GM23338 (cell line): ENCODE data around the gene EEF2. TPM values are rescaled to one million over a fixed set of nuclear protein-coding genes. Genes with fewer than 3 reads are reported as not detected.

Experiments
- ATAC-seq: fragments of 200-7000 bp; cut with Tn5 transposase; 3 replicates; pipeline ENCODE4 v1.9.1; 2020
- DNase-seq: peaks from one replicate; pipeline ENCODE4 v3.0.0-alpha.2; 2015; ENCODE audit warnings: low spot score
- H2AFZ ChIP-seq: fragments of 200-600 bp; sonication (generic); 2 replicates; pipeline ENCODE4 v1.8.0; 2016; ENCODE audit warnings: antibody characterized with exemption, mild to moderate bottlenecking, moderate library complexity
- H3F3A ChIP-seq: fragments of 200-600 bp; sonication (generic); replicated peaks from 2 replicates; pipeline ENCODE4 v1.8.0; 2017; ENCODE audit warnings: antibody characterized with exemption, mixed run types, low read depth
- H3K27ac ChIP-seq: fragments of 200-600 bp; sonication (generic); 2 replicates; pipeline ENCODE4 v1.6.1; 2016; ENCODE audit warnings: low read depth
- H3K27me3 ChIP-seq: fragments of 200-600 bp; sonication (generic); 2 replicates; pipeline ENCODE4 v1.8.0; 2016; ENCODE audit warnings: mild to moderate bottlenecking, mixed run types, moderate library complexity; ENCODE audit not compliant: insufficient read depth
- H3K36me3 ChIP-seq: fragments of 200-600 bp; sonication (generic); 2 replicates; pipeline ENCODE4 v1.8.0; 2016; ENCODE audit warnings: mild to moderate bottlenecking; ENCODE audit not compliant: insufficient read depth
- H3K4me1 ChIP-seq: fragments of 200-600 bp; sonication (generic); 2 replicates; pipeline ENCODE4 v1.8.0; 2016; ENCODE audit warnings: mild to moderate bottlenecking, moderate library complexity; ENCODE audit not compliant: insufficient read depth
- H3K4me2 ChIP-seq: fragments of 200-600 bp; sonication (generic); 2 replicates; pipeline ENCODE4 v1.7.1; 2017; ENCODE audit warnings: mixed run types
- H3K4me3 ChIP-seq: fragments of 200-600 bp; sonication (generic); 2 replicates; pipeline ENCODE4 v1.6.1; 2016; ENCODE audit warnings: mixed run types
- H3K79me2 ChIP-seq: fragments of 200-600 bp; sonication (generic); replicated peaks from 2 replicates; pipeline ENCODE4 v1.8.0; 2017; ENCODE audit warnings: mild to moderate bottlenecking; ENCODE audit not compliant: insufficient read depth
- H3K9me2 ChIP-seq: fragments of 200-600 bp; sonication (generic); 2 replicates; pipeline ENCODE4 v1.8.0; 2017; ENCODE audit not compliant: insufficient read depth
- H4K20me1 ChIP-seq: fragments of 200-600 bp; sonication (generic); replicated peaks from 2 replicates; pipeline ENCODE4 v1.8.0; 2017; ENCODE audit warnings: mild to moderate bottlenecking; ENCODE audit not compliant: insufficient read depth
- H3K27ac Mint-ChIP-seq: 2 replicates; pipeline ENCODE4 v1.8.0; 2020; ENCODE audit warnings: inconsistent platforms, mild to moderate bottlenecking, moderate library complexity, mixed read lengths
- H3K27me3 Mint-ChIP-seq: 3 replicates; pipeline ENCODE4 v1.8.0; 2022; ENCODE audit warnings: low read depth, mild to moderate bottlenecking, moderate library complexity, mixed read lengths, inconsistent platforms; ENCODE audit not compliant: insufficient read depth, poor library complexity
- H3K36me3 Mint-ChIP-seq: 3 replicates; pipeline ENCODE4 v1.8.0; 2021; ENCODE audit warnings: low read depth, mild to moderate bottlenecking, inconsistent platforms, moderate library complexity, mixed read lengths
- H3K4me1 Mint-ChIP-seq: 3 replicates; pipeline ENCODE4 v1.8.0; 2020; ENCODE audit warnings: mild to moderate bottlenecking, inconsistent platforms, mixed read lengths
- H3K4me3 Mint-ChIP-seq: 3 replicates; pipeline ENCODE4 v1.8.0; 2021; ENCODE audit warnings: moderate library complexity, mild to moderate bottlenecking, inconsistent platforms, mixed read lengths
- H3K9me3 Mint-ChIP-seq: 3 replicates; pipeline ENCODE4 v1.8.0; 2020; ENCODE audit warnings: moderate library complexity, mild to moderate bottlenecking, inconsistent platforms, mixed read lengths
- CREB1 ChIP-seq: fragments of 250-450 bp; sonication (Bioruptor Pico); IDR thresholded peaks from 2 replicates; pipeline ENCODE4 v1.5.0; 2020; ENCODE audit warnings: low read depth, mild to moderate bottlenecking, moderate library complexity
- EZH2phosphoT487 ChIP-seq: fragments of 200-600 bp; sonication (generic); IDR thresholded peaks from one replicate; pipeline ENCODE4 v1.8.1; 2018; ENCODE audit warnings: antibody characterized with exemption; ENCODE audit not compliant: unreplicated experiment
- JUNB ChIP-seq: IDR thresholded peaks from one replicate; pipeline ENCODE4 v1.6.1; 2016; ENCODE audit warnings: antibody characterized with exemption; ENCODE audit not compliant: unreplicated experiment
- NANOG ChIP-seq: IDR thresholded peaks from 2 replicates; pipeline ENCODE4 v1.6.1; 2016; ENCODE audit warnings: antibody characterized with exemption, borderline replicate concordance
- POLR2AphosphoS5 ChIP-seq: IDR thresholded peaks from 2 replicates; pipeline ENCODE4 v1.6.1; 2016; ENCODE audit warnings: antibody characterized with exemption, low read depth
- STAT1 ChIP-seq: IDR thresholded peaks from one replicate; pipeline ENCODE4 v1.6.1; 2016; ENCODE audit warnings: antibody characterized with exemption; ENCODE audit not compliant: unreplicated experiment
- ZNF114 ChIP-seq: fragments of 250-450 bp; sonication (Bioruptor Pico); IDR thresholded peaks from 2 replicates; pipeline ENCODE4 v1.5.0; 2020; ENCODE audit warnings: mild to moderate bottlenecking, moderate library complexity
- ZNF331 ChIP-seq: fragments of 250-450 bp; sonication (Bioruptor Pico); IDR thresholded peaks from 2 replicates; pipeline ENCODE4 v1.5.0; 2020; ENCODE audit warnings: low read depth, mild to moderate bottlenecking, moderate library complexity
- polyA plus RNA-seq: library from polyadenylated mRNA; unstranded; fragments of >200 nt; fragmentation: Nextera tagmentation; extraction: Ambion mirVana; gene quantifications from 2 replicates; pipeline ENCODE4 v1.2.1, GENCODE V29; 2016
- total RNA-seq: library from RNA; depleted of rRNA; stranded (reverse); fragments of >200 nt; shearing (Covaris generic); gene quantifications from 2 replicates; pipeline ENCODE4 v1.2.3, GENCODE V29; 2014
- TF ChIP-seq, protein P1 (sequence below), 2 experiments: fragments of 200-600 bp in 1 of 2; sonication (generic) in 1 of 2; conservative IDR thresholded peaks; 2 replicates each; pipeline versions ENCODE4 v1.5.1 to v1.6.1; 2016 to 2017; ENCODE audit warnings: antibody characterized with exemption in 2 of 2, low read depth in 2 of 2, mild to moderate bottlenecking in 2 of 2, moderate library complexity in 1 of 2
- TF ChIP-seq, protein P2 (sequence below): fragments of 250-450 bp; sonication (Bioruptor Pico); IDR thresholded peaks from 2 replicates; pipeline ENCODE4 v1.5.0; 2020; ENCODE audit warnings: mild to moderate bottlenecking, moderate library complexity
- TF ChIP-seq, protein P3 (sequence below): IDR thresholded peaks from 2 replicates; pipeline ENCODE4 v1.6.1; 2016; ENCODE audit warnings: antibody characterized with exemption
- TF ChIP-seq, protein P4 (sequence below): IDR thresholded peaks from one replicate; pipeline ENCODE4 v1.6.1; 2018; ENCODE audit warnings: antibody characterized with exemption; ENCODE audit not compliant: unreplicated experiment

EEF2 gene
- total and polyA plus RNA-seq, 2 experiments from 2014 or later: 772 to 2,987 TPM

DNA sequence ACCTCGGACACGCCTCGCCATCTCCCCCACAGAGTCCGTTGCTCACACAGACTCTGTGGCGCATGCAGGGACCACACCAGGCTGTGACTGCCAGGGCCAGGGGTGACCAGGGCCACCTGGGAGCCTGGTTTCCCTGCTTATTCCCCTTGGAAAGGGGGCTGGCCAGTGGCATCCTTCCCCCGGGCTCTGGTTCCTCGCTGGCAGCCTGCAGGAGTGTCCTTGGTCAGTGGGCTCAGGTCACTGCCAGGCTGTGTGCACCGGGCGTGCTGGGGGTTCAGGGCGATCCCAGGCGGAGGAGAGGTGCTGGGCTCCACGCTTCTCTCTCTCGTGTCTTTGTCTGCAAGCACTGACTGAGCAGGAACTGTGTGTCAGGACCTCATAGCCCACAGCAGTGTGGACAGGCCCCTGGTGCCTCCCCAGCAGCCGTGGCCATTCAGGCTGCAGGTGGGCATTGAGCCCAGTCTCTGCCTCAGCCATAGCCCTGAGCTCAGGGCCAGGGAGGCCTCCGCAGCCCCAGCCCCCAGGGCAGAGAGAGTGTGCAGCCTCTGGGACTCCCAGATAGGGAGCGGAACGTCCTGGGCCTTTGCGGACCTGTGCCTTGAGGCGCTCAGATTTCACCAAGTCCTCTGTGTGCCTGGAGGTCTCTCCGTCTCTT lies 28.8 kb upstream of the EEF2 start:
- Mint-ChIP-seq H3K9me3 (no peaks in the 10 kb centered on the region), H3K27ac (no peak overlapping the region), H3K4me1 (peaks cover 11% of the 10 kb centered on the region), H3K36me3 (peaks cover 9% of the 10 kb centered on the region), H3K4me3 (no peak overlapping the region), H3K27me3 (peaks cover 7% of the 10 kb centered on the region)
- Histone ChIP-seq H3K9me2 (no peaks in the 10 kb centered on the region), H3K27ac (no peak overlapping the region), H3F3A (peaks cover 1% of the 10 kb centered on the region; the same call in 1 of the 2 replicates), H3K4me3 (no peak overlapping the region), H3K4me1 (peaks cover 7% of the 10 kb centered on the region; the same call in 1 of the 2 replicates), H3K79me2 (peaks cover 59% of the 10 kb centered on the region), H3K27me3 (no peaks in the 10 kb centered on the region), H3K4me2 (no peak overlapping the region), H2AFZ (no peak overlapping the region), H3K36me3 (peaks cover 3% of the 10 kb centered on the region; the same call in 1 of the 2 replicates), H4K20me1 (peaks cover 7% of the 10 kb centered on the region)
- no peak for ATAC-seq
- TF ChIP-seq, protein P1, sequence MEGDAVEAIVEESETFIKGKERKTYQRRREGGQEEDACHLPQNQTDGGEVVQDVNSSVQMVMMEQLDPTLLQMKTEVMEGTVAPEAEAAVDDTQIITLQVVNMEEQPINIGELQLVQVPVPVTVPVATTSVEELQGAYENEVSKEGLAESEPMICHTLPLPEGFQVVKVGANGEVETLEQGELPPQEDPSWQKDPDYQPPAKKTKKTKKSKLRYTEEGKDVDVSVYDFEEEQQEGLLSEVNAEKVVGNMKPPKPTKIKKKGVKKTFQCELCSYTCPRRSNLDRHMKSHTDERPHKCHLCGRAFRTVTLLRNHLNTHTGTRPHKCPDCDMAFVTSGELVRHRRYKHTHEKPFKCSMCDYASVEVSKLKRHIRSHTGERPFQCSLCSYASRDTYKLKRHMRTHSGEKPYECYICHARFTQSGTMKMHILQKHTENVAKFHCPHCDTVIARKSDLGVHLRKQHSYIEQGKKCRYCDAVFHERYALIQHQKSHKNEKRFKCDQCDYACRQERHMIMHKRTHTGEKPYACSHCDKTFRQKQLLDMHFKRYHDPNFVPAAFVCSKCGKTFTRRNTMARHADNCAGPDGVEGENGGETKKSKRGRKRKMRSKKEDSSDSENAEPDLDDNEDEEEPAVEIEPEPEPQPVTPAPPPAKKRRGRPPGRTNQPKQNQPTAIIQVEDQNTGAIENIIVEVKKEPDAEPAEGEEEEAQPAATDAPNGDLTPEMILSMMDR (conservative IDR thresholded peaks at IDR 0.05; ENCODE audit: low read depth in 2 of 2): no peak
- TF ChIP-seq JUNB (no peak), ZNF331 (no peak), STAT1 (no peak), ZNF114 (CRISPR knock-in tag) (no peak), NANOG (no peak), EZH2phosphoT487 (no peak), CREB1 (CRISPR knock-in tag) (no peak), POLR2AphosphoS5 (no peak)
- TF ChIP-seq, protein P2, sequence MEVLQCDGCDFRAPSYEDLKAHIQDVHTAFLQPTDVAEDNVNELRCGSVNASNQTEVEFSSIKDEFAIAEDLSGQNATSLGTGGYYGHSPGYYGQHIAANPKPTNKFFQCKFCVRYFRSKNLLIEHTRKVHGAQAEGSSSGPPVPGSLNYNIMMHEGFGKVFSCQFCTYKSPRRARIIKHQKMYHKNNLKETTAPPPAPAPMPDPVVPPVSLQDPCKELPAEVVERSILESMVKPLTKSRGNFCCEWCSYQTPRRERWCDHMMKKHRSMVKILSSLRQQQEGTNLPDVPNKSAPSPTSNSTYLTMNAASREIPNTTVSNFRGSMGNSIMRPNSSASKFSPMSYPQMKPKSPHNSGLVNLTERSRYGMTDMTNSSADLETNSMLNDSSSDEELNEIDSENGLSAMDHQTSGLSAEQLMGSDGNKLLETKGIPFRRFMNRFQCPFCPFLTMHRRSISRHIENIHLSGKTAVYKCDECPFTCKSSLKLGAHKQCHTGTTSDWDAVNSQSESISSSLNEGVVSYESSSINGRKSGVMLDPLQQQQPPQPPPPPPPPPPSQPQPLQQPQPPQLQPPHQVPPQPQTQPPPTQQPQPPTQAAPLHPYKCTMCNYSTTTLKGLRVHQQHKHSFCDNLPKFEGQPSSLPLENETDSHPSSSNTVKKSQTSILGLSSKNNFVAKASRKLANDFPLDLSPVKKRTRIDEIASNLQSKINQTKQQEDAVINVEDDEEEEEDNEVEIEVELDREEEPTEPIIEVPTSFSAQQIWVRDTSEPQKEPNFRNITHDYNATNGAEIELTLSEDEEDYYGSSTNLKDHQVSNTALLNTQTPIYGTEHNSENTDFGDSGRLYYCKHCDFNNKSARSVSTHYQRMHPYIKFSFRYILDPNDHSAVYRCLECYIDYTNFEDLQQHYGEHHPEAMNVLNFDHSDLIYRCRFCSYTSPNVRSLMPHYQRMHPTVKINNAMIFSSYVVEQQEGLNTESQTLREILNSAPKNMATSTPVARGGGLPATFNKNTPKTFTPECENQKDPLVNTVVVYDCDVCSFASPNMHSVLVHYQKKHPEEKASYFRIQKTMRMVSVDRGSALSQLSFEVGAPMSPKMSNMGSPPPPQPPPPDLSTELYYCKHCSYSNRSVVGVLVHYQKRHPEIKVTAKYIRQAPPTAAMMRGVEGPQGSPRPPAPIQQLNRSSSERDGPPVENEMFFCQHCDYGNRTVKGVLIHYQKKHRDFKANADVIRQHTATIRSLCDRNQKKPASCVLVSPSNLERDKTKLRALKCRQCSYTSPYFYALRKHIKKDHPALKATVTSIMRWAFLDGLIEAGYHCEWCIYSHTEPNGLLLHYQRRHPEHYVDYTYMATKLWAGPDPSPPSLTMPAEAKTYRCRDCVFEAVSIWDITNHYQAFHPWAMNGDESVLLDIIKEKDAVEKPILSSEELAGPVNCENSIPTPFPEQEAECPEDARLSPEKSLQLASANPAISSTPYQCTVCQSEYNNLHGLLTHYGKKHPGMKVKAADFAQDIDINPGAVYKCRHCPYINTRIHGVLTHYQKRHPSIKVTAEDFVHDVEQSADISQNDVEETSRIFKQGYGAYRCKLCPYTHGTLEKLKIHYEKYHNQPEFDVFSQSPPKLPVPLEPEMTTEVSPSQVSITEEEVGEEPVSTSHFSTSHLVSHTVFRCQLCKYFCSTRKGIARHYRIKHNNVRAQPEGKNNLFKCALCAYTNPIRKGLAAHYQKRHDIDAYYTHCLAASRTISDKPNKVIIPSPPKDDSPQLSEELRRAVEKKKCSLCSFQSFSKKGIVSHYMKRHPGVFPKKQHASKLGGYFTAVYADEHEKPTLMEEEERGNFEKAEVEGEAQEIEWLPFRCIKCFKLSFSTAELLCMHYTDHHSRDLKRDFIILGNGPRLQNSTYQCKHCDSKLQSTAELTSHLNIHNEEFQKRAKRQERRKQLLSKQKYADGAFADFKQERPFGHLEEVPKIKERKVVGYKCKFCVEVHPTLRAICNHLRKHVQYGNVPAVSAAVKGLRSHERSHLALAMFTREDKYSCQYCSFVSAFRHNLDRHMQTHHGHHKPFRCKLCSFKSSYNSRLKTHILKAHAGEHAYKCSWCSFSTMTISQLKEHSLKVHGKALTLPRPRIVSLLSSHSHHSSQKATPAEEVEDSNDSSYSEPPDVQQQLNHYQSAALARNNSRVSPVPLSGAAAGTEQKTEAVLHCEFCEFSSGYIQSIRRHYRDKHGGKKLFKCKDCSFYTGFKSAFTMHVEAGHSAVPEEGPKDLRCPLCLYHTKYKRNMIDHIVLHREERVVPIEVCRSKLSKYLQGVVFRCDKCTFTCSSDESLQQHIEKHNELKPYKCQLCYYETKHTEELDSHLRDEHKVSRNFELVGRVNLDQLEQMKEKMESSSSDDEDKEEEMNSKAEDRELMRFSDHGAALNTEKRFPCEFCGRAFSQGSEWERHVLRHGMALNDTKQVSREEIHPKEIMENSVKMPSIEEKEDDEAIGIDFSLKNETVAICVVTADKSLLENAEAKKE (CRISPR knock-in tag): no peak
- TF ChIP-seq, protein P3, sequence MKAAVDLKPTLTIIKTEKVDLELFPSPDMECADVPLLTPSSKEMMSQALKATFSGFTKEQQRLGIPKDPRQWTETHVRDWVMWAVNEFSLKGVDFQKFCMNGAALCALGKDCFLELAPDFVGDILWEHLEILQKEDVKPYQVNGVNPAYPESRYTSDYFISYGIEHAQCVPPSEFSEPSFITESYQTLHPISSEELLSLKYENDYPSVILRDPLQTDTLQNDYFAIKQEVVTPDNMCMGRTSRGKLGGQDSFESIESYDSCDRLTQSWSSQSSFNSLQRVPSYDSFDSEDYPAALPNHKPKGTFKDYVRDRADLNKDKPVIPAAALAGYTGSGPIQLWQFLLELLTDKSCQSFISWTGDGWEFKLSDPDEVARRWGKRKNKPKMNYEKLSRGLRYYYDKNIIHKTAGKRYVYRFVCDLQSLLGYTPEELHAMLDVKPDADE: no peak
- TF ChIP-seq, protein P4, sequence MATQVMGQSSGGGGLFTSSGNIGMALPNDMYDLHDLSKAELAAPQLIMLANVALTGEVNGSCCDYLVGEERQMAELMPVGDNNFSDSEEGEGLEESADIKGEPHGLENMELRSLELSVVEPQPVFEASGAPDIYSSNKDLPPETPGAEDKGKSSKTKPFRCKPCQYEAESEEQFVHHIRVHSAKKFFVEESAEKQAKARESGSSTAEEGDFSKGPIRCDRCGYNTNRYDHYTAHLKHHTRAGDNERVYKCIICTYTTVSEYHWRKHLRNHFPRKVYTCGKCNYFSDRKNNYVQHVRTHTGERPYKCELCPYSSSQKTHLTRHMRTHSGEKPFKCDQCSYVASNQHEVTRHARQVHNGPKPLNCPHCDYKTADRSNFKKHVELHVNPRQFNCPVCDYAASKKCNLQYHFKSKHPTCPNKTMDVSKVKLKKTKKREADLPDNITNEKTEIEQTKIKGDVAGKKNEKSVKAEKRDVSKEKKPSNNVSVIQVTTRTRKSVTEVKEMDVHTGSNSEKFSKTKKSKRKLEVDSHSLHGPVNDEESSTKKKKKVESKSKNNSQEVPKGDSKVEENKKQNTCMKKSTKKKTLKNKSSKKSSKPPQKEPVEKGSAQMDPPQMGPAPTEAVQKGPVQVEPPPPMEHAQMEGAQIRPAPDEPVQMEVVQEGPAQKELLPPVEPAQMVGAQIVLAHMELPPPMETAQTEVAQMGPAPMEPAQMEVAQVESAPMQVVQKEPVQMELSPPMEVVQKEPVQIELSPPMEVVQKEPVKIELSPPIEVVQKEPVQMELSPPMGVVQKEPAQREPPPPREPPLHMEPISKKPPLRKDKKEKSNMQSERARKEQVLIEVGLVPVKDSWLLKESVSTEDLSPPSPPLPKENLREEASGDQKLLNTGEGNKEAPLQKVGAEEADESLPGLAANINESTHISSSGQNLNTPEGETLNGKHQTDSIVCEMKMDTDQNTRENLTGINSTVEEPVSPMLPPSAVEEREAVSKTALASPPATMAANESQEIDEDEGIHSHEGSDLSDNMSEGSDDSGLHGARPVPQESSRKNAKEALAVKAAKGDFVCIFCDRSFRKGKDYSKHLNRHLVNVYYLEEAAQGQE: no peak
- DNase-seq: no peak
